Amniotic epithelial cell (primary cell): ENCODE results near the gene SLAMF7.
"Not testable (repeated sequence)": the region's sequence is repeated elsewhere in the genome, so short reads cannot be mapped to it uniquely, and the experiment has no call there.

Experiments used
- DNase-seq: peaks from one replicate; pipeline ENCODE4 v3.0.0-alpha.2; 2010; ENCODE audit warnings: low read depth

SLAMF7 gene

GRCh38 chr1:160774886-160775719 is 36.1 kb downstream of the SLAMF7 start:
- no peak for DNase-seq

- DNase-seq, result no peak
Observed at GRCh38 chr1:160776178-160776577, 37.1 kb downstream of the SLAMF7 start.

GRCh38 chr1:160777486-160778089 is 38.5 kb downstream of the SLAMF7 start:
- DNase-seq, result peak; percentile 33

DNA sequence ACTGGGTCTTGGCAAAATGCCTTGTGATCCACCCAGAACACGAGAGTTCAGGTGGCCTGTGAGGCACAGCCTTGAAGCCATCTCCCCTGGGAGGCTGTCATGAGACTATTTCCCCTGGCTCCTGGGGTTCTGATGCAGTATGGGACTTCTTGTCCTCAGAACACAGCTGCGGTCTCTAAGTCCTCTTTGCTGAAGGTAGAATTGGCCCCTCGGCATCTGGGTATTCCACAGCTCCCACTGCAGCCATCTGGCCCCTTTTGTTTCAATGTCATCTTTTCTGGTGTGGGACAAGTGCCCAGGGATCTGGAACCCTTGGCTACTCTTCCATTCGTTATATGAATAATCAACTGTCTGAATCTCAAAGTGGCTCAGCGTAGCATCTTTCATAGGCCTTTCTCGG is 39.9 kb downstream of the SLAMF7 start:
- no peak for DNase-seq

GRCh38 chr1:160779626-160780397 is 40.8 kb downstream of the SLAMF7 start:
- DNase-seq, result peak; percentile 8

GRCh38 chr1:160780398-160780755 is 41.3 kb downstream of the SLAMF7 start:
- DNase-seq, result no peak

- no peak for DNase-seq
Observed at GRCh38 chr1:160781186-160781766, 42.2 kb downstream of the SLAMF7 start.

DNA sequence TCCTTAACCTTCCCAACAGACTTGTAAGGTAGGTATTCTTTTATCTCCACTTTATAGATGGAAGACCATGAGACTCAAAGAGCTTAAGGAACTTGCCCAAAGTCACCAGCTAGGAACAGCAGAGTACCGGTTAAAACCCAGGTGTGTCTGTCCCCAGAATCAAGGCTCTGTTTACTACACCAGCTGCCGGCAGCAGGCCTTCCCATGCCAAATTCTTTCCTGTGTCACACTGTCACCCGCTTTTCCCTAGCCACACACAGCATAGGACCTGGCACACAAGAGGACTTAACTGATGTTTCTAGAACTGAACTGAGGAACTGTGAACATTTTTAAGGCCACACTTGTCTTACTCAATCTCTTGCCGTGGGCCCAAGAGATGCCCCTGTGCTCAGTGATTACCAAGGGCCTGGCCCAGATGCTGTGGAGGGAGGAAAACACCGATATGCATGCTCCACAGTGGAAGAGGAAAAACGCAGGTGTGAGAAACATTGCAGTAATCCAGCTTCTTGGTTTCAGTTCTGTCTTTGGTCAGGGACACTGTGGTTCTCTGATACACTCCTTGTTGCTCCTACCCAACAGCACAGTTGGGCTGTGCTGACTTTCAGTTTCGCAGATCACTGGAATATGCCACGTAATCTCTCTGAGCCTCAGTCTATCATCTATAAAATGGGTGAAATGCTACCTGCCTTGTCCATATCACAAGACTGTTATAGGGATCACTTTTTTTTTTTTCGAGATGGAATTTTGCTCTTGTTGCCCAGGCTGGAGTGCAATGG is 43.1 kb downstream of the SLAMF7 start:
- no peak for DNase-seq

DNA sequence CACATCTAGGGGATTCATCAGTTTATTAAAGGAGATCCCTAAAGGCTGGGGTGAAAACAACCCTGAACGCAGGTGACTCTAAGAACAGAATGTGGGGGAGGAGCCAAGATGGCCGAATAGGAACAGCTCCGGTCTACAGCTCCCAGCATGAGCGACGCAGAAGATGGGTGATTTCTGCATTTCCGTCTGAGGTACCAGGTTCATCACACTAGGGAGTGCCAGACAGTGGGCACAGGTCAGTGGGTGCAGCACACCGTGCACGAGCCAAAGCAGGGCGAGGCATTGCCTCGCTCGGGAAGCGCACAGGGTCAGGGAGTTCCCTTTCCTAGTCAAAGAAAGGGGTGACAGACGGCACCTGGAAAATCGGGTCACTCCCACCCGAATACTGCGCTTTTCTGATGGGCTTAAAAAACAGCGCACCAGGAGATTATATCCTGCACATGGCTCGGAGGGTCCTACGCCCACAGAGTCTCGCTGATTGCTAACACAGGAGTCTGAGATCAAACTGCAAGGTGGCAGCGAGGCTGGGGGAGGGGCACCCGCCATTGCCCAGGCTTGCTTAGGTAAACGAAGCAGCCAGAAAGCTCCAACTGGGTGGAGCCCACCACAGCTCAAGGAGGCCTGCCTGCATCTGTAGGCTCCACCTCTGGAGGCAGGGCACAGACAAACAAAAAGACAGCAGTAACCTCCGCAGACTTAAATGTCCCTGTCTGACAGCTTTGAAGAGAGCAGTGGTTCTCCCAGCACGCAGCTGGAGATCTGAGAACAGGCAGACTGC is 44.1 kb downstream of the SLAMF7 start:
- DNase-seq, result not testable (repeated sequence)

GRCh38 chr1:160789051-160789701 is 50.1 kb downstream of the SLAMF7 start:
- no peak for DNase-seq

DNA sequence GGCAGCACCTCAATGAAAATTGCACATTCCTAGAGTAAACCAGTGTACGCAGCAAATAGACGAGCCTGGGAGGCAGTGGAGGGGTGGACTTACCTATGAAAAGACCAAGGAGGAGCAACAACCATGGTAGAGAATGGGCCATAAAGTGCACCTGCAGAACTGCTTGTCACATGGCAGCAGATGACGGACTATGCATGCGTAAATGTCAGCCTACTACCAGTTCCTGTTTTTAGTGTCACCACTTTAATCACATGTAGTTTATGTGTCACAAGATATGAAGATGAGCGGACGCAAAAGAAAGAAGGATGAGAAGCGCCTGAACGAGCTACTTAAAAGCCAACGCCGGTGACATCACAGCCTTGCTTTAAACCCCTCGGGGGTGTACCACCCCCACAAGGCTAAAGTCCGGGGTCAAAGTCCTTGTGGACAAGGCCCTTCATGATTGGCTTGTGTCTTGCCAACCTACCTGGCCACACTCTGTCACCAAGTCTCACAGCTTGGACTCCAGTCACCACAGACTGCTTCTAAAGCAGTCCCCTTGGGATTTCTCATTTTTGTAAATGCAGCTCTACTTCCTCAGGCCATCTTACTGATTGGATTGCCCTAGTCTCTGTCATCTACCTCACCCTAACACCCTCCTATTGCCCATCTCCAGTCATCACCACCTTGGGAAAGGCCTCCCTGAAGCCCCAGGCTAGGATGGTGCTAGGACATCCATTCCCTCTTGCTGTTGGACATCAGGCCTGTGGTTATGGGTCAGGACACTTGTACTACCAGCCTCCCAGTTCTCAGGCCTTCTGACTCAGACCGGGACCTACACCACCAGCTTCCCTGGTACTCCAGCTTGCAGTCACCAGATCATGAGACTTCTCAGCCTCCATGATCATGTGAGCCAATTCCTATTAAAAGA is 50.9 kb downstream of the SLAMF7 start:
- peak; percentile 37 for DNase-seq

DNA sequence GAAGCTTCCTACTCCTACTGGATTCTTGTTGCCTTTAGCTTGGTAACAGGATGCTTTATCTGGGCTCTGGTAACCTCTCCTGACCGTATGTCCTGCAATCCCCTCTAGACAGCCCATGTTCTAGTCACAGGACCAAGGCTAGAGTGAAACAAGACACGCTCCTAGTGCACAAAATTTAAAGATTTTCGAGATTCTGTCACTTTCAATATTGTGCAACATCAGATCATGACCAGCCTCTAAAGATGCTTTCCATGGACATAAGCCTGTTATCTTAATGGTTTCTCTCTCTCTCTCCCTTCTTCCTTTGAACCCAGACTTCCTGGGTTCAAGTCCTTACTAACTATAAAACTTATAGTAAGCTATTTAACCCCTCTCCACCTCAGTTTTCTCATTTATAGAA is 55.3 kb downstream of the SLAMF7 start:
- DNase-seq, result no peak

- no peak for DNase-seq
Observed at GRCh38 chr1:160795951-160796383, 56.9 kb downstream of the SLAMF7 start, which contains the start of gene LY9. Gene LY9, plus strand, starts transcription at chr1:160796174. Its CDS starts 14 bp downstream, at chr1:160796188.

DNA sequence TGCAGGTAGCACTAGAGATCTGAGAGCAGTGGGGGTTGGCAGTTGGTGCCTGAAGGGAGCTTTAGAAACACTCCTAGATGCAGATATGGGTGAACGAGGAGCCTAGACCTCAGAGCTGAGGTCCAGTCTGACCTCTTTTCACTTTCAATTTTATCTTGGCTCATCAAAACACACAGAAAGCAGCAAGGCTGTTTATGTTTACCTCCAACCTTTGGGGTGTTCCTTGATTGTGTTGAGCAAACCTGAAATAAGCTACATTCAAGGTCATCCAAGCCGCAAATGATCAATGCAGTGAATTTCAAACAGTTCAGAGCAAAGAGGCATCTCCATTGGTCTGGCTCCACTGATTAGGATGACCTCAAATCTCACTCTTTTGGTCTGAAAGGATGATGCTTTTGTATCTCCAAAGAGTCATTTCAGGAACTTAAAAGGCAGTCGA is 58.2 kb downstream of the SLAMF7 start:
- DNase-seq, result no peak

DNA sequence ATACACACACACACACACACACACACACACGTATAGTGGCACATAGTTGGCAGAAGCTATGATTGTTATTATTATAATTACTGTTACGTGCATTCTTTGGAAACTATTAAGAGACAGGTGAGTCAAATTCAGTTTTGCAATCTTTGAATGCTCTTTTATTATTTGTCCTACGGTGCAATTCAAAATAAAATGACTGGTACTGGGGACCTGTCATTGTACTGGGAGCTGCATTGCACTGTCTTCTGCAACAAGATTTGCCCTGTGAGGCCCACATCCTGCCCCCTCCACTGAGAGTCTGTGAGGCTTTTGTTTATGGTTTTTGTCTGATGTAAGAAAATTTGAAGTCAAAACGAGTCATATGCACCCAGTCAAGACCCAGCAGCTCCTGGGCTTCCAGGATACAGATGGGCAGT is 58.8 kb downstream of the SLAMF7 start:
- DNase-seq, result no peak

DNA sequence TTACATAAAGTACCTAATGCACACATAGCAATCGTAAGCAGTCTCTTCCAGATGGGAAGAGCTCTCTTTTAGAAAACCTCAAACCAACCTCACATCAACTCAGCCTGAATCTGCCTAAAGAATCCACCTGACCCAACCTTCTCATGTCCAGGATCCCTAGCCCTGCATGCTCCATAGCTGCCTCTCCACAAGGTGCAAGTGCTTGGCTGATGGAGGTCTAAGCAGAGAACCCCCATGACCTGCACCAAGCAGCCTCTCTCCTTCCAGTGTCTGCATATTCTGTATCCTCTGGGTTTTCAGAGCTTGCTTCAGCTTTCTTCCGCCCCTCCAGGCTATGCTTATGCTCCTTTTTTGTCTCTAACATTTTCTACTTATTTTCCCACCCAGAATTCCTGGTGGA is 59.4 kb downstream of the SLAMF7 start:
- DNase-seq, result no peak

DNA sequence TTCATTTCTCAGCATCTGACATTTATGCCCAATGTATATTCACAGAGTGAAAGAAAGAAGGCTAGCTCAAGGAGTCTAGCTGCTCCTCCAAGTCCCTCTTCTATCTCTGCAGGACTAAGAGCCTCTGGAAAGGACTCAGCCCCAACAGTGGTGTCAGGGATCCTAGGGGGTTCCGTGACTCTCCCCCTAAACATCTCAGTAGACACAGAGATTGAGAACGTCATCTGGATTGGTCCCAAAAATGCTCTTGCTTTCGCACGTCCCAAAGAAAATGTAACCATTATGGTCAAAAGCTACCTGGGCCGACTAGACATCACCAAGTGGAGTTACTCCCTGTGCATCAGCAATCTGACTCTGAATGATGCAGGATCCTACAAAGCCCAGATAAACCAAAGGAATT is 60.6 kb downstream of the SLAMF7 start:
- DNase-seq, result no peak

DNA sequence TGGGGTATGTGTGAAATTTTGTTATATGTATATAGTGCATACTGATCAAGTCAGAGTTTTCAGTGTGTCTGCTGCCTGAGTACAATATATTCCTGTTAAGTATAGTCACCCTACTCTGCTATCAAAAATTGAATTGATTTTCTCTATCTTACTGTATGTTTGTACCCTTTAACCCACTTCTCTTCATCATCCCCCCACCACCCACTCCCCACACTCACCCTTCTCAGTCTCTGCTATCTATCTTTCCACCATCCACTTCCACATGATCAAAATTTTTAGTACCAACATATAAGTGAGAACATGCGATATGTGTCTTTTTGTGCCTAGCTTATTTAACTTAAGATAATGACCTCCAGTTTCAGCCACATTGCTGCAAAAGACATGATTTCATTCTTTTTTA is 61.1 kb downstream of the SLAMF7 start:
- DNase-seq, result no peak
